Measurements from ENCODE around the gene DCDC2.
A peak's percentile ranks its signal among the peaks of the same experiment; 100 is the strongest.
"Not testable (repeated sequence)": the region's sequence is repeated elsewhere in the genome, so short reads cannot be mapped to it uniquely, and the experiment has no call there.

Gene DCDC2

DNA sequence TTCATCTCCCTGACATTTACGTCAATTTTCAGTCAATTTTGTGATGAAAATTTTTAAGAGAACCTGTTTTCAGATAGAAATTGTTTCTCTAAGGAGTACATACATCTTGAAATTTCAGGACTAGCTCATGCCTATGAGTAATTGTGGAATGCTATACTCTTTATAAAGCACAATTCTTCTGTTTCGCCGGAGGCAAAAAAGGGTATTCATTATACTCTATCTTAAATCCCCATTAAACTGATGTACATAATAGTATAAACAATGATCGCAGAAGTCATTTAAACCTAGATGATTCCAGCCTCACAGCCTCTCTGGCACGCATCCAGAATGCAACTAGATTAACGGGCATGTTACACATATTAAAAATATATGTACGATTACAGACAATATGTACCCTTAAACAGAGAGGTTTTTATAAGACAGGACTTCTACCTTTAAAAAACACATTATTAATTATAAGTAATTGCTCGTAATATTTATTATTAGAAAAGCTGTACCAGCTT lies 169.2 kb downstream of the DCDC2 start:
- DNase-seq (ENCODE audit: extremely low spot score, insufficient read length, low read depth) (no peak), FAIRE-seq (no peak)

DNA sequence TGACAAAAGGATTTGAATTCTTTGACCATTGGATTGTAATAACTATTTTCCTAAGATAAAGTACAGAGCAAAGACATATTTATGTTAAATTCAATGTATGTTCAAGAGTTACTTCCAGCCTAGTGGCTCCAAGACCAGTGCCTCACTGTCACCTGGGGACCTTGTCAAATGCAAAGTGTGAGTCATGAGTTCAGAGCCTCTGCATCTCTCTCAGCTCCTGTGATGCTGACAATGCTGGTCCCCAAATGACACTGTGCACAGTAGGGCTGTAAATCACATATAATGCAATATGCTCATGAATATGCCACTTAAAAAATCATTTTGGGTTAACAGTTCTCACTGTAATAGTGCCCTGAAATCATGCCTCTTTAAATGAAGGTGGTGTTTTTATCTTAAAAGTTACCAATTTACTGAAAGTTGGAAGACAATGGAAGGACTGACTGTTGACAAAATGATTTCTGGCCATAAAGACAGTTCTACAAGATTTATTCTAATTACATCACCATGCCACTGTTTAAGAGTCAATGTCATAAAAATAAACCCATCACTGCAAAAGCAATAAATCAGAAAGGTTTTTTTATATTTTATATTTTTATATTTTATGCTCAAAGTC lies 169.8 kb downstream of the DCDC2 start:
- no peak for FAIRE-seq
- no peak for DNase-seq (ENCODE audit: extremely low spot score, insufficient read length, low read depth)

DNA sequence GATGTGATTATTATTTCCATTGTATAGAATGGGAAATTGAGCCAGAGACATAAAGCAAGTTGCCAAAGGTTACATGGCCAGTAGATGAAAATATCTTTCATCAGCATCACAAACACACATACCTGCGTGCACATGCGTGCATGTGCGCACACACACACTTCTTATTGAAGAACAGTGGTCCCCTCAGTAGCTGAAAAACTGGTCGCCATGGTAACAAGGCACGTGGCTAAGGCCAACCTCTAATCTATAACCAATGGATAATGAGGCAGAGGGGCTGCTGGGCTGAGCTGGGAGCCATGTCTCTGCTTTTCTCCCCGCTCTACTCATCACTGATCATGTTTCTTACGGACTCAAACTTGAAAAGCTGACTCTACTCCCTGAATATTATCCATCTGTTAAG lies 171.5 kb downstream of the DCDC2 start:
- FAIRE-seq: no peak

DNA sequence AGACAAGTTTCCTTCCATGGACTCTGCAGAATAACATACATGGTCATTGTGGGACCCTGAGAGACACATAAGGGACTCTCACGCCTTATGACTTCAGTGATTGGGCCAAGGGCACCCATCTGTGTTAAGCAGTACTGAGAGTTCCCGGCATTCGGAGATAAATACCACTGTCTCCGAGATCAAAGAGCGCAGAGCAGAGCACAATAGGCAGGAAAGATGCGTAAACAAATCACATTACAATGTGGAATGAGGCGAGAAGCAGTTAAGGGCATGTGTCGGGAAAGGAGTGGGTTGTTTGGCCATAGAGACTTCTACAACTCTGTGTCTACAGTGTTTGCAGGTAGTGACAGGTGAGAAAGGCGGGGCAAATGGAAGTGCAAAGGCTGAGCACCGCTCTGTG lies 174.3 kb downstream of the DCDC2 start:
- DNase-seq (ENCODE audit: extremely low spot score, insufficient read length, low read depth) (no peak), FAIRE-seq (no peak)

More for the DNA sequence above, 171.5 kb downstream of the DCDC2 start:
- no peak for DNase-seq (ENCODE audit: extremely low spot score, insufficient read length, low read depth)

DNA sequence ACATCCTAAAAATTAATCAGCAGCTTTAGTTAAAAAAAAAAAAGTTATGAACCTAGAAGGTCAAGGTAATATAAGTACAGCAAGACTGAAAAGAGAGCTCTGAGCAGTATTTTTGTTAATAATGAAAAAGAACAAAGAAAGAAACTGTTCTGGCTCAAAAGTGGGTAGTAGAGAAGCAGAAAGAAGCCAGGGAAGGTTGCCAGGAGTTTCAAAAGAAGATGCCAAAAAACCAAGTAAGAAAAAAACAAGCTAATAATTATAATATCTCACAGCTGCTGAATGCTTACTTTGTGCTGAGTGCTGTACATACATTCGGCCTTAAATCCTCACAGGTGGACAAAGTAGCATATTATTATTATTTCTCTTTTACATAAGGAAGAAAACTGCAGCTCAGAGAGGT lies 200.0 kb downstream of the DCDC2 start:
- FAIRE-seq (no peak), DNase-seq (ENCODE audit: extremely low spot score, insufficient read length, low read depth) (no peak)

DNA sequence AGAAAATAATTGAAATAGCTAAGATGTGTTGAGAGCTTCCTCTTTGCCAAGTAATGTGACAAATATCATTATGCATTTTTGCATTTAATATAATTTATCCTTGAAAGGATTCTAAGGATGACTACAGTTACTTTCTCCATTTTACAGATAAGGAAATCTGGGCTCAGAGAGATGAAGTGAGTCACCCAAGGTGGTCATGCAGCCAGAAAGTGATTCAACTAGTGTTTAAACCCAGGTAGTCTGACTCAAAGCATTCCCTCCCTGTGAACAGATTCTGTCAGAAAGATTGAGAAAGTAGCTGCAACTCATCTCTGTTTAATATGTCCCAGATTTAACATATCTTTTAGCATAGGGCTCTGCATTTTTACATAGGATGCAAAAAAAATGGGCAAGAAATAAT lies 203.7 kb downstream of the DCDC2 start:
- FAIRE-seq (no peak), DNase-seq (ENCODE audit: extremely low spot score, insufficient read length, low read depth) (no peak)

DNA sequence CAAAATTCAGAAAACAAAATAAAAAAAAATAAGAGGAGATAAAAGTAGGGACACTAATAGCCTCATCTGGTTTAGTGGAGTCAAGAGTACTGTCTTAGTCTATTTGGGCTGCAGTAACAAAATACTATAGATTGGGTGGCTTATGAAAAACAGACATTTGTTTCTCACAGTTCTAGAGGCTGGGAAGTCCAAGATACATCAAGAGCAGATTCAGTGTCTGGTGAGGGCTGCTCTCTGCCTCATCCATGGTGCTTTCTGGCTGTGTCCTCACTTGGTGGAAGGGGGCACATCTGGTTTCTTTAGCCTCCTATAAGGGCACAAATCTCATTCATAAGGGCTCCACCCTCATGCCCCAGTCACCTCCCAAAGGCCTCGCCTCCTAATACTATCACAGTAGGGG lies 205.8 kb downstream of the DCDC2 start:
- DNase-seq (ENCODE audit: extremely low spot score, insufficient read length, low read depth): no peak
- no peak for FAIRE-seq

DNA sequence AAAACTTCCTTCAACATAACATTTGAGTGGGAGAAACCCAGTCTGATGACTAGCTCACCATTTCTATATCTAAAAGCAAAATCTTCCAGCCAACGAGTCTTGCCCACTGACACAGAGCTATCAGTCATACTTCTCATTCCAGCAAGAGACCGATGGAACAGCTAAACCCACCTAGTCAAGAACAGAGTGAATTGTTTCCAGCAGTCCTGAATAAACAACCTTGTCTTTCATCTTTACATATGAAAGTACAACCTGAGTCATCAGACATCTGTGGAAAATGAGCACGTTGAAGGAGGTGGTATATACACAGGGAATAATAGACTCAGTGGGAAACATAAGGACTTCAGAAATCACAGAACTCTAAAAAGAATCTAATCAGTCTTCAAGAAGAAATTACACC lies 208.0 kb downstream of the DCDC2 start:
- DNase-seq (ENCODE audit: extremely low spot score, insufficient read length, low read depth) (no peak), FAIRE-seq (no peak)

DNA sequence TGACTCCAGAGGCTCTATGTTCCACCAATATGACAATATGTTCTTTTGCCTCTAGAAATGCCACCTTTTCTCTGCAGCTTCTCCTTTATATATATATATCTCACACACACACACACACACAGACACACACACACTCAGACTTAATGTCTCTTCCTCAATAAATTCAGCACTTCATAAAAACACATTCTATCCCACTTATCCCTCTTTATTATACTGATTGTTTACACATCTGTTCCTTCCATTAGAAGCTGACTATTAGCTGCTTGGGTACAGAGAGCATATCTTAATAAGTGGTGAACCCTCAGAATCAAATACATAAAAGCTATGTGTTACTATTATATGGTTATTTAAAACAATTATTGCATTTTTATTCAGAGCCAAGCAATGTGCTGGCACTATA lies 208.6 kb downstream of the DCDC2 start:
- DNase-seq (ENCODE audit: extremely low spot score, insufficient read length, low read depth) (no peak), FAIRE-seq (no peak)

DNA sequence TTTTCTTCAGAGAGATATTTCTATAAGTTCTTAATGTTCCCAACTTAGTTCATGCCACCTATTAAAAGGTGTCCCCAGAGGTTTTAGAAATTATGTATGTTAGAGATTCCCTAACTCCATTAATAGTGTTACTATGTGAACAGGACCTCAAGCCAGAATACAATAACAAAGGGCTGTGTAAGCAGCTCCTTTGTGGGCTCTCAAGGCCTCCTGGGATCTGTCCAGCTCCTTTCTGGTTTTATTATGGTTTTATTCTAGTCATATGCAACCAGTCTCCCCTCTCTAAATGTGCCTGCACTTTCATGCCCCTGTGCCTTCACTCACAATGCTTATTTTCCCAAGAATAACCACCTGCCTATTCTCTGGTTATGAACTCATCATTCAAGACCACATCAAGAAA lies 209.2 kb downstream of the DCDC2 start:
- DNase-seq (ENCODE audit: extremely low spot score, insufficient read length, low read depth) (no peak), FAIRE-seq (no peak)

DNA sequence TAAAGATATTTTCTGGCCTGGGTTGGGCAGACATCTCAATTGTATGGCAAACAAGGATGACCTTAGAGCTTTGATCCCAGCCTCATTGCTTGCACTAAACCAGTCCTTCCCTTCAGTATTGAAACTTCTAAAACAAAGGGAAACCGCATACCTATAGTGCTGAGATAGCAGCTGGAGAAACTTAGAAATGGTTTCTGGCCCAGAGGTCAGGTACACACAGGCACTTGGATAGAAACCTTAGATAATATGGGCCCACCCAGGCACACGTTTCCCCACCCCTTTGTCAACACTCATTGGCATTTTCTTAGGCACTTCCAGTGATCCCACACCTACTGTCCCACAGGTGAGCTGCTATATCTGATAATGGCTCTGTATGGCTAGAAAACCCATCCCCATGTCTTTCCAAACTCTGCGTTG lies 209.7 kb downstream of the DCDC2 start:
- DNase-seq (ENCODE audit: extremely low spot score, insufficient read length, low read depth) (no peak), FAIRE-seq (no peak)

DNA sequence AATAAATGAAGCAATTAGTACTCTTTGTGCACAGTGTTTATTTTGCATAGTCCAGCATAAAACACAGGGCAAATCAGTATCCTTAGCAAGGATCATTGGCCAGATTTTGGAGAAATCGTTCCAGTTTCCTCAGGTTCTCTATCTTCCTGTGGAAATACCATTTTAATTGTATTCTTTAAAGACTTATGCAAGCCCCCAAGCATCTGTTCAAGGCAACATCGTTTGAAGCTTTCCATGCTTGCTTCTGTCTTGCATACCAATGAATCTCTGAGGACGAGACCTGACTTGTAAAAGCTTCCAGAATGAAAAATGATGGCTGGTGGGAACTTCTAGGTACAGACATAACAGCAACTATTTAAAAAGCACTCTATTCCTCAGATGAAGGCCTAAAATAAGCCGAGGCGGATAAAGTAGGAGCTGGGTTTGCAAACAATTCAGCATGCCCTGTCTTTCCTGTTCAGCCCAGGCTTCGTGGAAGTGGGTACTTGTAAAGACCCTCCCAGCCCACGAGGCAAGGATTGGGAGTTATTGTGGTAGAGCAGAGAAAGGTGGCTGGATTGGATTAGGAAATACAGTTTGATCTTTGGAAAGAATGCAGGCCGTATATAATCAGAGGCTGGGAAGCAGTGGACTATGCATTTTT lies 210.2 kb downstream of the DCDC2 start:
- DNase-seq (ENCODE audit: extremely low spot score, insufficient read length, low read depth) (no peak), FAIRE-seq (no peak)

DNA sequence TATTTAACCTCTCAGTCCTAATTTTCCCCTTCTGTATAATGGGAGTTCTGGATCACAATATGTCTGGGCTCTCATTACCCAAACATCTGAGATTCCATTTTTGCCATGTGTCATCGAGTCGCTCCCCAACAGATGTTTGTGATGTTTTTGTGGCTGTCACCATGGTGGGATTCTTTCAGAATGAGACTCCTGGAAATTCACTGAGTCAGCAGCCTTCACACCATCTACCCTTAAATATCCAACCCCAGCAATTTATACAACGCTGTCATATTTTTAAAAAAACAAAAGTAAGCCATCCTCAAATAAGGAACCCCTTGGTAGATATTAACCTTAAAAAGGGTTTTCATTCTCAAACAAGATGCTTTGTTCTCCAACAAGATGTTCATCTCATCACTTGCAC lies 211.0 kb downstream of the DCDC2 start:
- FAIRE-seq (no peak), DNase-seq (ENCODE audit: extremely low spot score, insufficient read length, low read depth) (no peak)

DNA sequence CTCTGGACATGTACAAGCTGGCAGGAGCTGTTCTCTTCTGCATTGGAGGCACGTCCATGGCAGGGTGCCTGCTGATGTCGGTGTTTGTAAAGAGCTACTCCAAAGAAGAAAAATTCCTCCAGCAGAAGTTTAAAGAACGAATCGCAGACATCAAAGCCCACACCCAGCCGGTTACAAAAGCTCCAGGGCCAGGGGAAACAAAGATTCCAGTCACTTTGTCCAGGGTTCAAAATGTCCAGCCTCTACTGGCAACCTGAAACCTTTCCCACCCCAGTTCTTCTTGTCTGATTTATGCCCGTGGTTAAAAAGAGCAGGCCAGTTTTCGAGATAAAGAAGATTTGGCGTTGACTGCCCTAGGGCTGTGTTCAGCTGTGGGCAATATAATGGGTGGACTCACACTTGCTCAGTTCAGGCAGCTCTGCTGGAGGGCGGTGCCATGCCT lies 212.1 kb downstream of the DCDC2 start:
- FAIRE-seq: no peak

DNA sequence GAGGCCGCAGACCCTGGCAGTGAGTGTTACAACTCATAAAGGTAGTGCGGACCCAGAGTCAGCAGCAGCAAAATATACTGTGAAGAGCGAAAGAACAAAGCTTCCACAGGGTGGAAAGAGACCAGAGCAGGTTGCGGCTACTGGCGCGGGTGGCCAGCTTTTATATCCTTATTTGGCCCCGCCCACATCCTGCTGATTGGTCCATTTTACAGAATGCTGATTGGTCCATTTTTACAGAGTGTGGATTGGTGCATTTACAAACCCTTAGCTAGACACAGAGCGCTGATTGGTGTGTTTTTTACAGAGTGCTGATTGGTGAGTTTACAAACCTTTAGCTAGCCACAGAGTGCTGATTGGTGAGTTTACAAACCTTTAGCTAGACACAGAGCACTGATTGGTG lies 215.1 kb downstream of the DCDC2 start:
- not testable (repeated sequence) for FAIRE-seq; DNase-seq (ENCODE audit: extremely low spot score, insufficient read length, low read depth)

More for the DNA sequence above, 212.1 kb downstream of the DCDC2 start:
- DNase-seq (ENCODE audit: extremely low spot score, insufficient read length, low read depth): no peak

DNA sequence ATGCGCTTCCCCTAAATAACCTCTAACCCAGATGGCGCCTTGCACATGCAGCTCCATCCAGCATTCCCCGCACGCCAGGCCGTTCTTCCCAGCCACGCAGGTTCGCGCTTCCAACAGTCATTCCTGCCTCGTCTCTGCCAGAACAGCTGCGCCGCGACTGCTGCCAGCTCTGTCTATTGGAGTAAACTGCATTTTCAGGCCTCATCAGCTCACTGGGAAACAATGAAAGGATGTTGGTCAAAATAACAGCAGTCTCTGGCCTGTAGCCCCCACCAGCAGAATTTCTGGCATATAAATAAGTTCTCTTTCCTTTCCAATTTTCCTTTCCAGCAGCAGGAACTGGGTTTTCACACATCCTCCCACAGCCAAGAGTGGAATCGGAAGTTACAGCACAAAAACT lies 217.3 kb downstream of the DCDC2 start:
- DNase-seq (ENCODE audit: extremely low spot score, insufficient read length, low read depth) (no peak), FAIRE-seq (no peak)

DNA sequence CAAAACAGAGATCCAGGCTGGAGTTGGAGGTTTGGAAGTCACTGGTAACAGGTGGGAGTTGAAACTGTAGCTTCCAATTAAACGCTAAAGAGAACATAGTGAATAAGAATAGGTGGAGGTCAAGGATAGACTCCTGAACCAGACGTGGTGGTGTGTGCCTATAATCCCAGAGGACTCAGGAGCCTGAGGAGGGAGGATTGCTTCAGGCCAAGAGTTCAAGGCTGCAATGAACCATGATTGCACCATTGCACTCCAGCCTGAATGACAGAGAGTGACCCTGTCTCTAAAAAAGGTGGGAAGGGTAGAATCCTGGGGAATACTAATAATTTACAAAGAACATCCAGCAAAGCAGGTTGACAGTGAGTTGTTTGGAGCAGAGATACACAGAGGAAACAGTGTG lies 218.2 kb downstream of the DCDC2 start:
- FAIRE-seq (no peak), DNase-seq (ENCODE audit: extremely low spot score, insufficient read length, low read depth) (no peak)

DNA sequence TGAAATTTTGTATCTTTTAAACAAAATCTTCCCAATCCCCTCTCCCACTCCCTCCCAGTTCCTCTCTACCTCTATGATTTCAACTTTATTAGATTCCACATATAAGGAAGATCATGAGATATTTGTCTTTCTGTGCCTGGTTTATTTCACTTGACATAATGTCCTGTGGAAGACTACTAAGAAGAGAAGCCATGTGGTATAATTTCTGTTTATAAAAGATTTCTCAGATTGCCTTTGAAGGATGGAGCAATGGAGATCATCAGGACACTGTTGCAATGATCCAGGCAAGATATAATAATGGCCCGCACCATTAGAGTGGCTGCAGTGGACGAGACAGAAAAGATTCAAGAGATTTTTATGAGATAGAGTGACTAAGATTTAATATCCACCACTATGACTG lies 218.8 kb downstream of the DCDC2 start:
- DNase-seq (ENCODE audit: extremely low spot score, insufficient read length, low read depth) (no peak), FAIRE-seq (no peak)

DNA sequence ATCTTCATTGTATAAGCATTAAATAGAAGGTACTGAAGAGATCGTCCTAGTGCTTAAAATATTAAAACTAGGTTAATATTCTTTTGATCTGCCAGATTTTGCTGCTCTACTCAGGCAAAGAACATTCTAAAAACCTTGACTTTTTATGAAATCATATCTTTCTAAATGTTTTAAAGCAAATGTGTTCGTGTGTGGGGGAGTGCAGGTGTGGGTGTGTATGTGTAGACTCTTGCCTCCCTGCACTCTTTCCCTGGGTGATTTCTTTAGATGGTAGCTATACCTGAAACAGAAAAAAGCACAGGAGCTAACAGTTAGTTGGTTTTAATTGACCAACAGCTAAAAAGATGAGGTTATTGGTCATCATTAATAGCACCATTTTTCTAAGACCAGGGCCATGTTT lies 226.1 kb downstream of the DCDC2 start:
- DNase-seq (ENCODE audit: extremely low spot score, insufficient read length, low read depth) (no peak), FAIRE-seq (no peak)

DNA sequence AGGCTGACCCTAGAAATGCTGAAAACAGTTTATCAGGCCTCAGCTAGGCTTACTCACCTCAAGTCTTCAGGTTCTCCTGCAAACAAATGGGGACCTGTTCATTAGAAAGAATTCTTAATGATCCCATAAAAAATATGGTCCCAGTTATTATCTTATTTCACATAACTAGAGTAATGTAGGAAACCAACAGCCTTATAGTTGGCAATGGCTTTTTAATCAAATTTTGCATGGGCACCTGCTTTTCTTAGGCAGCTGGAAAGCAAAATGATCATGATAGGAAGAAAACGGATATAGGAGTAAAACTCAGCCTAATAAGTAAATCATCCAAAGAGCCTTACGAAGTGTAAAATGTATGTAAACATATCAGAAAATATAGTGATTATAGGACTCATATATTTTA lies 230.5 kb downstream of the DCDC2 start:
- FAIRE-seq: no peak

DNA sequence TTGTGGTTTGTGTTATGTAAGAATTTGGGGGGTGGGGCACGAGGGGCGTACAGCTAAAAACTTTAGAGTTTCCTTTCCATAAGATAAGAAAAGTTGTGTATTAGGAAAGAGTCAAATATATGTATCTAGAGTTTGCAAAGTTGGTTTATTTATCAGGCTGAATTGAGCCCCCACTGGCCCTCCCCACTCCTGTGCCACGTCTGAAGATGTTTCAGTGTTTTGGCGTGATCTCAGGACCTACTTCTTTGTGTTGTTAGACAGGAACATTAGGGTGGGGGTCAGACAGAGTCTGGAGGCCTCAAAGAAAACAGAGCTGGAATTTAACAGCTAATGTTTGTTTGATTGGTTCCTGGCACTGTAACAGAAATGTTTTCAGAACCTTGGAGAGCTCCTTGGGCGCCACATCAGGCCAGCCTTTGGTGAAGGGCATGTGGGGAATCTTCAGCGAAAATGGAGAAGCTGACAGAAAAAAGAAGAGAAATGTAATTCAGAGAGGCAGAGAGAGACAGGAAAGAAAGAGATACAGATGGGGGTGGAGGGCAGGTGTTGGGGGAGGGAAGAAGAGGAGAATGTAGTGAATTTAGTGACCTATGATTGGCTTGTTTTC lies 231.2 kb downstream of the DCDC2 start:
- no peak for FAIRE-seq

More for the DNA sequence above, 230.5 kb downstream of the DCDC2 start:
- no peak for DNase-seq (ENCODE audit: extremely low spot score, insufficient read length, low read depth)

More for the DNA sequence above, 231.2 kb downstream of the DCDC2 start:
- DNase-seq (ENCODE audit: extremely low spot score, insufficient read length, low read depth): peak; percentile 15

Measured in GM18507 (cell line).